T-helper 1 cell treated with Interleukin-12 subunit alpha and Interleukin-12 subunit beta and Interleukin-4 antibody, amounts not matched to agents 30 μg/mL and 1 μg/mL, for 36 hours (primary cell): ENCODE measurements around the gene RPL22.

ENCODE experiments used
- H3K27ac Mint-ChIP-seq: one replicate; pipeline ENCODE4 v1.8.0; 2021; ENCODE audit warnings: mild to moderate bottlenecking, mixed read lengths
- H3K27me3 Mint-ChIP-seq: one replicate; pipeline ENCODE4 v1.8.0; 2021; ENCODE audit warnings: low read depth, mixed read lengths
- H3K36me3 Mint-ChIP-seq: one replicate; pipeline ENCODE4 v1.8.0; 2021; ENCODE audit warnings: low read depth, mixed read lengths
- H3K4me1 Mint-ChIP-seq: one replicate; pipeline ENCODE4 v1.8.0; 2021; ENCODE audit warnings: low read depth, mixed read lengths
- H3K4me3 Mint-ChIP-seq: one replicate; pipeline ENCODE4 v1.8.0; 2021; ENCODE audit warnings: mild to moderate bottlenecking, moderate library complexity, mixed read lengths
- H3K9me3 Mint-ChIP-seq: one replicate; pipeline ENCODE4 v1.8.0; 2021; ENCODE audit warnings: mixed read lengths

Gene RPL22

GRCh38 chr1:6197746-6198427 lies 1.5 kb downstream of the RPL22 start:
- Mint-ChIP-seq H3K27me3 (no peaks in the 10 kb centered on the region), H3K4me1 (peaks cover 39% of the 10 kb centered on the region), H3K36me3 (peaks cover 30% of the 10 kb centered on the region), H3K27ac (peak overlapping the region; percentile 85), H3K4me3 (peak overlapping the region; percentile 93), H3K9me3 (peaks cover 4% of the 10 kb centered on the region)

- H3K4me1 Mint-ChIP-seq = peaks cover 13% of the 10 kb centered on the region
- no peaks in the 10 kb centered on the region for H3K9me3 Mint-ChIP-seq
- no peaks in the 10 kb centered on the region for H3K27me3 Mint-ChIP-seq
- no peak overlapping the region for H3K4me3 Mint-ChIP-seq
- H3K36me3 Mint-ChIP-seq = peaks cover 30% of the 10 kb centered on the region
- no peak overlapping the region for H3K27ac Mint-ChIP-seq
Observed at GRCh38 chr1:6191968-6192367, 7.4 kb downstream of the RPL22 start.

GRCh38 chr1:6188466-6188865 lies 10.9 kb downstream of the RPL22 start:
- H3K4me1 Mint-ChIP-seq = peaks cover 18% of the 10 kb centered on the region

GRCh38 chr1:6185635-6186382 lies 13.6 kb downstream of the RPL22 start:
- Mint-ChIP-seq H3K36me3 (peaks cover 30% of the 10 kb centered on the region), H3K9me3 (no peaks in the 10 kb centered on the region), H3K27me3 (peaks cover 24% of the 10 kb centered on the region), H3K4me1 (peaks cover 24% of the 10 kb centered on the region), H3K27ac (no peak overlapping the region), H3K4me3 (no peak overlapping the region)

More at GRCh38 chr1:6188466-6188865, 10.9 kb downstream of the RPL22 start:
- Mint-ChIP-seq H3K27me3 (peaks cover 3% of the 10 kb centered on the region), H3K9me3 (no peaks in the 10 kb centered on the region), H3K4me3 (no peak overlapping the region), H3K27ac (no peak overlapping the region), H3K36me3 (peaks cover 35% of the 10 kb centered on the region)

GRCh38 chr1:6185151-6185550 lies 14.2 kb downstream of the RPL22 start:
- Mint-ChIP-seq H3K27me3 (peaks cover 26% of the 10 kb centered on the region), H3K4me1 (peaks cover 23% of the 10 kb centered on the region), H3K9me3 (no peaks in the 10 kb centered on the region), H3K36me3 (peaks cover 28% of the 10 kb centered on the region), H3K27ac (no peak overlapping the region), H3K4me3 (no peak overlapping the region)

- H3K4me1 Mint-ChIP-seq = peaks cover 20% of the 10 kb centered on the region
- H3K4me3 Mint-ChIP-seq = no peak overlapping the region
- peaks cover 26% of the 10 kb centered on the region for H3K27me3 Mint-ChIP-seq
- H3K27ac Mint-ChIP-seq = no peak overlapping the region
- H3K9me3 Mint-ChIP-seq = no peaks in the 10 kb centered on the region
- peaks cover 22% of the 10 kb centered on the region for H3K36me3 Mint-ChIP-seq
Observed at GRCh38 chr1:6184083-6184783, 15.2 kb downstream of the RPL22 start.

GRCh38 chr1:6183520-6183989 lies 15.8 kb downstream of the RPL22 start:
- Mint-ChIP-seq H3K4me1 (peaks cover 16% of the 10 kb centered on the region), H3K4me3 (no peak overlapping the region), H3K27ac (no peak overlapping the region)

GRCh38 chr1:6181347-6181770 lies 18.0 kb downstream of the RPL22 start:
- peaks cover 54% of the 10 kb centered on the region for H3K27me3 Mint-ChIP-seq

More at GRCh38 chr1:6183520-6183989, 15.8 kb downstream of the RPL22 start:
- Mint-ChIP-seq H3K36me3 (peaks cover 17% of the 10 kb centered on the region), H3K9me3 (no peaks in the 10 kb centered on the region), H3K27me3 (peaks cover 32% of the 10 kb centered on the region)

GRCh38 chr1:6180707-6181311 lies 18.6 kb downstream of the RPL22 start:
- H3K27me3 Mint-ChIP-seq = peaks cover 54% of the 10 kb centered on the region
- no peak overlapping the region for H3K27ac Mint-ChIP-seq
- peak overlapping the region; percentile 54 for H3K4me3 Mint-ChIP-seq

More at GRCh38 chr1:6181347-6181770, 18.0 kb downstream of the RPL22 start:
- Mint-ChIP-seq H3K4me3 (peak overlapping the region; percentile 54), H3K9me3 (no peaks in the 10 kb centered on the region), H3K36me3 (peaks cover 11% of the 10 kb centered on the region), H3K27ac (no peak overlapping the region), H3K4me1 (peaks cover 14% of the 10 kb centered on the region)

GRCh38 chr1:6180268-6180706 lies 19.1 kb downstream of the RPL22 start, which contains the start of gene CHD5:
Gene CHD5, minus strand, starts transcription at chr1:6180321. Its CDS starts 298 bp downstream, at chr1:6180023.
- Mint-ChIP-seq H3K4me1 (peaks cover 9% of the 10 kb centered on the region), H3K27me3 (peaks cover 54% of the 10 kb centered on the region), H3K27ac (no peak within 1 kb of the TSS), H3K36me3 (peaks cover 6% of the 10 kb centered on the region), H3K9me3 (no peaks in the 10 kb centered on the region), H3K4me3 (peak within 1 kb of the TSS; percentile 54)

More at GRCh38 chr1:6180707-6181311, 18.6 kb downstream of the RPL22 start:
- H3K9me3 Mint-ChIP-seq = no peaks in the 10 kb centered on the region
- peaks cover 7% of the 10 kb centered on the region for H3K36me3 Mint-ChIP-seq
- peaks cover 11% of the 10 kb centered on the region for H3K4me1 Mint-ChIP-seq

GRCh38 chr1:6179564-6180175 lies 19.7 kb downstream of the RPL22 start:
- peaks cover 6% of the 10 kb centered on the region for H3K36me3 Mint-ChIP-seq
- peaks cover 54% of the 10 kb centered on the region for H3K27me3 Mint-ChIP-seq
- H3K9me3 Mint-ChIP-seq = no peaks in the 10 kb centered on the region
- H3K4me3 Mint-ChIP-seq = no peak overlapping the region
- peaks cover 9% of the 10 kb centered on the region for H3K4me1 Mint-ChIP-seq
- no peak overlapping the region for H3K27ac Mint-ChIP-seq

- Mint-ChIP-seq H3K36me3 (no peaks in the 10 kb centered on the region), H3K4me3 (no peak overlapping the region), H3K9me3 (no peaks in the 10 kb centered on the region), H3K27ac (no peak overlapping the region), H3K4me1 (peaks cover 6% of the 10 kb centered on the region), H3K27me3 (peaks cover 54% of the 10 kb centered on the region)
Observed at GRCh38 chr1:6178751-6179563, 20.4 kb downstream of the RPL22 start.
